Smooth muscle cell (in vitro differentiated cells): Measurements from ENCODE around the gene ENOX2. TPM values are rescaled to one million over a fixed set of nuclear protein-coding genes. Genes with fewer than 3 reads are reported as not detected.

ENCODE experiments used
- DNase-seq: peaks from one replicate; lab custom pipeline; 2025; ENCODE audit not compliant: unreplicated experiment; lab: John Stamatoyannopoulos, UW
- H2AFZ ChIP-seq: fragments of 200-600 bp; sonication (generic); 2 replicates; pipeline ENCODE4 v1.6.0; 2016; ENCODE audit warnings: antibody characterized with exemption, low read depth, mild to moderate bottlenecking
- H3F3A ChIP-seq: fragments of 200-600 bp; sonication (generic); 2 replicates; pipeline ENCODE4 v1.6.0; 2017; ENCODE audit warnings: antibody characterized with exemption, low read depth
- H3K27ac ChIP-seq: fragments of 200-600 bp; sonication (generic); 2 replicates; pipeline ENCODE4 v1.5.1; 2016; ENCODE audit warnings: low read depth, mild to moderate bottlenecking
- H3K27me3 ChIP-seq: fragments of 200-600 bp; sonication (generic); 2 replicates; pipeline ENCODE4 v1.6.1; 2016; ENCODE audit warnings: low read depth, mild to moderate bottlenecking
- H3K36me3 ChIP-seq: fragments of 200-600 bp; sonication (generic); 2 replicates; pipeline ENCODE4 v1.5.1; 2016; ENCODE audit warnings: low read depth
- H3K4me1 ChIP-seq: fragments of 200-600 bp; sonication (generic); 2 replicates; pipeline ENCODE4 v1.5.1; 2016; ENCODE audit warnings: low read depth
- H3K4me2 ChIP-seq: fragments of 200-600 bp; sonication (generic); 2 replicates; pipeline ENCODE4 v1.6.0; 2016; ENCODE audit warnings: mild to moderate bottlenecking
- H3K4me3 ChIP-seq: fragments of 200-600 bp; sonication (generic); 2 replicates; pipeline ENCODE4 v1.5.1; 2016; ENCODE audit warnings: mild to moderate bottlenecking
- H3K79me2 ChIP-seq: fragments of 200-600 bp; sonication (generic); 2 replicates; pipeline ENCODE4 v1.6.0; 2016; ENCODE audit warnings: low read depth, mild to moderate bottlenecking
- H3K9ac ChIP-seq: fragments of 200-600 bp; sonication (generic); 2 replicates; pipeline ENCODE4 v1.6.0; 2016; ENCODE audit warnings: low read depth
- H3K9me3 ChIP-seq: fragments of 200-600 bp; sonication (generic); replicated peaks from 2 replicates; pipeline ENCODE4 v1.5.1; 2016; ENCODE audit warnings: low read depth
- H4K20me1 ChIP-seq: fragments of 200-600 bp; sonication (generic); 2 replicates; pipeline ENCODE4 v1.6.0; 2016; ENCODE audit warnings: low read depth
- whole genome bisulfite sequencing: methylation state at CpG from one replicate; pipeline ENCODE4 v1.1.7; 2016; ENCODE audit warnings: low lambda C conversion rate; 5-methylcytosine and 5-hydroxymethylcytosine counted together
- polyA plus RNA-seq: library from polyadenylated mRNA; unstranded; fragments of >200 nt; fragmentation: Nextera tagmentation; extraction: Ambion mirVana; gene quantifications from 2 replicates; pipeline ENCODE4 v1.2.1, GENCODE V29; 2016
- total RNA-seq: library from RNA; depleted of rRNA; stranded (reverse); fragments of >200 nt; gene quantifications from 2 replicates; pipeline ENCODE4 v1.2.3, GENCODE V29; 2014
- TF ChIP-seq, protein P1 (sequence below): fragments of 200-600 bp; sonication (generic); IDR thresholded peaks from 2 replicates; pipeline ENCODE4 v1.5.1; 2017; ENCODE audit warnings: borderline replicate concordance, mild to moderate bottlenecking, antibody characterized with exemption; ENCODE audit not compliant: insufficient read depth, poor library complexity, severe bottlenecking

Gene ENOX2, protein sequence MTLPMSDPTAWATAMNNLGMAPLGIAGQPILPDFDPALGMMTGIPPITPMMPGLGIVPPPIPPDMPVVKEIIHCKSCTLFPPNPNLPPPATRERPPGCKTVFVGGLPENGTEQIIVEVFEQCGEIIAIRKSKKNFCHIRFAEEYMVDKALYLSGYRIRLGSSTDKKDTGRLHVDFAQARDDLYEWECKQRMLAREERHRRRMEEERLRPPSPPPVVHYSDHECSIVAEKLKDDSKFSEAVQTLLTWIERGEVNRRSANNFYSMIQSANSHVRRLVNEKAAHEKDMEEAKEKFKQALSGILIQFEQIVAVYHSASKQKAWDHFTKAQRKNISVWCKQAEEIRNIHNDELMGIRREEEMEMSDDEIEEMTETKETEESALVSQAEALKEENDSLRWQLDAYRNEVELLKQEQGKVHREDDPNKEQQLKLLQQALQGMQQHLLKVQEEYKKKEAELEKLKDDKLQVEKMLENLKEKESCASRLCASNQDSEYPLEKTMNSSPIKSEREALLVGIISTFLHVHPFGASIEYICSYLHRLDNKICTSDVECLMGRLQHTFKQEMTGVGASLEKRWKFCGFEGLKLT
- total RNA-seq (6.9 and 11.2 TPM in 2 replicates), polyA plus RNA-seq (4.5 and 7.0 TPM in 2 replicates)

DNA sequence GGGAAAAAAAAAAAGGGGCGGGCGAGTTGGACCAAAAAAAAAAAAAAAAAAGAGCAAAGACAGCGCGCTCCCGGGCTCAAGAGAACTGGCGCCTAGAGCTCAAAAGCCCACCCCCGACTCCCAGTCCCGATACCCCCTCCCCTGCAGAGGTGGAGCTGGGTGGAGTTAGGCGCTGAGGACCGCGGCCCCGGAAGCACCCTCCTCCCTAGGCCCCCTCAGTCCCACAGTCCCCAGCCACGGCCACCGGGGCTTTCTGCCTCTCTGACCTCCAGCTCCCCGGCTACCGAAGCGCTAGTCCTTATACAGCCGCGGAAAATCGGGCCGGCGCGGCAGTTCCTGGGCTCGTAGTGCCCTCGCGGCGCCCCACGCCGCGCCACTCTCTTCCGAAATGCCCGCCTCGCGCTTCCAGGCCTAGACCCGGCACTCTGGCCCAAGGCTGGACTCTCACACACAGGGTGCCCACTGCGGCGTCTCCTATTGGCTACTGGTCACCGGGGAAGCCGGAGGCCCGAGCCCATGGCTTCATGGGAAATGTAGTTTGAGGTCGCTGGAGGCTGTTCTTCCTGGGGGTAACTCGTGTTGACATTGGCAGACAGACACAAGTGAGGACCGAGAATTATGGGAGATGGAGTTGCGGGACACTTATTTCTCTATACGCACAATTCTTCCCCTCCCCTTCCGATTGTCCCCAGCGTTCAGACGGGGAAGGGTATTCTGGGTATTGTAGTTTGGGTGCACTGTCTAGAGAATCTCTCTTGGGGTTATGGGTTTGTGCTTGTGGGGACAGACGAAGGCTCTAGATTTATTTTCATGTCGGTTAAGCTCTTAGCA, at the start of gene ENOX2:
Gene ENOX2, minus strand, starts transcription at position 427 of the 831 bp plus-strand sequence. CDS start 199,993 bp downstream, outside the sequence.
- Histone ChIP-seq H2AFZ (peak within 1 kb of the TSS; percentile 79), H3K4me2 (peak within 1 kb of the TSS; percentile 86), H3K9ac (peak within 1 kb of the TSS; percentile 87), H3K27me3 (no peaks in the 10 kb centered on the region), H3F3A (no peaks in the 10 kb centered on the region), H3K79me2 (no peaks in the 10 kb centered on the region), H3K4me1 (no peaks in the 10 kb centered on the region), H3K27ac (peak within 1 kb of the TSS; percentile 69), H3K9me3 (no peaks in the 10 kb centered on the region), H4K20me1 (no peaks in the 10 kb centered on the region), H3K36me3 (no peaks in the 10 kb centered on the region), H3K4me3 (peak within 1 kb of the TSS; percentile 69)
- WGBS, result 43% methylated on average over 39 of the region's 50 CpGs
- DNase-seq, result peak; percentile 61
- TF ChIP-seq, protein P1, sequence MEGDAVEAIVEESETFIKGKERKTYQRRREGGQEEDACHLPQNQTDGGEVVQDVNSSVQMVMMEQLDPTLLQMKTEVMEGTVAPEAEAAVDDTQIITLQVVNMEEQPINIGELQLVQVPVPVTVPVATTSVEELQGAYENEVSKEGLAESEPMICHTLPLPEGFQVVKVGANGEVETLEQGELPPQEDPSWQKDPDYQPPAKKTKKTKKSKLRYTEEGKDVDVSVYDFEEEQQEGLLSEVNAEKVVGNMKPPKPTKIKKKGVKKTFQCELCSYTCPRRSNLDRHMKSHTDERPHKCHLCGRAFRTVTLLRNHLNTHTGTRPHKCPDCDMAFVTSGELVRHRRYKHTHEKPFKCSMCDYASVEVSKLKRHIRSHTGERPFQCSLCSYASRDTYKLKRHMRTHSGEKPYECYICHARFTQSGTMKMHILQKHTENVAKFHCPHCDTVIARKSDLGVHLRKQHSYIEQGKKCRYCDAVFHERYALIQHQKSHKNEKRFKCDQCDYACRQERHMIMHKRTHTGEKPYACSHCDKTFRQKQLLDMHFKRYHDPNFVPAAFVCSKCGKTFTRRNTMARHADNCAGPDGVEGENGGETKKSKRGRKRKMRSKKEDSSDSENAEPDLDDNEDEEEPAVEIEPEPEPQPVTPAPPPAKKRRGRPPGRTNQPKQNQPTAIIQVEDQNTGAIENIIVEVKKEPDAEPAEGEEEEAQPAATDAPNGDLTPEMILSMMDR, result no peak

DNA sequence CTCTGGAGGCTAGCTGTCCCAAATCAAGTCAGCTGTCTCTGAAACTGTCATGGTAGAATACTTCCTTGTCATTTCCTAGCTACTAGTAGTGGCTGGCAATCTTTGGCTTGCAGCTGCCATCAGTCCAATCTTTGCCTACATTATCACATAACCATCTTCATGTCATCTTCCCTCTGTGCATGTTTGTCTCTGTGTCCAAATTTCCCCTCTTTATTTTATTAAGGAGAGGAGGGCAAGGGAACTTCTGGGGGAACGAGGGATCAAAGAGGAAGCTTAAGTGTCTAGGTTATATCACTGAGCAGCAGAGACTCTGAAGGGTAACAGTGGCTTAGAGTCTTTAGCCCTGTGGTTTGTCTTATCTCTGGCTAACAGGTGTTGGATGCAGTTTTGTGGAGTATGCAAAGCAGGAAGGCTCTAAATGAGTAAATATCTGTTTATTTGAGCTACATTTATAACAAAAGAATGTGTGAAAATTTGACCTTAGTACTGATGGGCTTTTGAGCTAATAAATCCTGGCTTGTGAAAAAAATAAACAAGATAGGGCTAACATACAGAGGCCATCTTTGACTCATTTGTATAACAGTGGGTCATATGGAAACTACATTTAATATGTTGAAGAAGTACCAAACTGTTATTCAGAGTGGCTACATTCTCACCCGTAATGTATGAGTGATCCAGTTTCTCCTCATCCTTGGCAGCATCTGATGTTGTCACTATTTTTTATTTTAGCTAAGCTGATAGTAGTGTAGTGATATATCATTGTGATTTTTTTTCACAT, 49.4 kb upstream of the ENOX2 start:
- no peak overlapping the region for H3K4me2 ChIP-seq
- no peaks in the 10 kb centered on the region for H3K79me2 ChIP-seq
- H3K27ac ChIP-seq, result no peak overlapping the region
- H3K4me3 ChIP-seq, result no peak overlapping the region
- WGBS, result 73% methylated on average over 2 of the region's 2 CpGs
- H3F3A ChIP-seq, result no peaks in the 10 kb centered on the region
- no peak overlapping the region for H3K9ac ChIP-seq
- TF ChIP-seq, protein P1, result no peak
- no peak for DNase-seq
- H3K36me3 ChIP-seq, result no peaks in the 10 kb centered on the region
- H3K4me1 ChIP-seq, result no peaks in the 10 kb centered on the region
- H2AFZ ChIP-seq, result no peak overlapping the region
- no peaks in the 10 kb centered on the region for H3K9me3 ChIP-seq
- no peaks in the 10 kb centered on the region for H3K27me3 ChIP-seq
- no peaks in the 10 kb centered on the region for H4K20me1 ChIP-seq

- Histone ChIP-seq H3K4me1 (no peaks in the 10 kb centered on the region), H4K20me1 (no peaks in the 10 kb centered on the region), H3K27me3 (no peaks in the 10 kb centered on the region), H3K27ac (no peak overlapping the region), H3K9me3 (no peaks in the 10 kb centered on the region), H3K4me2 (no peak overlapping the region), H3K36me3 (no peaks in the 10 kb centered on the region), H3K79me2 (no peaks in the 10 kb centered on the region), H3K4me3 (no peak overlapping the region), H3K9ac (no peak overlapping the region), H3F3A (no peaks in the 10 kb centered on the region), H2AFZ (no peak overlapping the region)
- DNase-seq, result no peak
- TF ChIP-seq, protein P1, result no peak
- WGBS, result 60% methylated on average over 2 of the region's 2 CpGs
Measured at GRCh38 chrX:130944230-130944629, 41.2 kb upstream of the ENOX2 start.
